PC-9 (cell line): Measurements from ENCODE around the gene TMEM179. TPM values are rescaled to one million over a fixed set of nuclear protein-coding genes. Genes with fewer than 3 reads are reported as not detected.

ENCODE experiments used
- BruUV-seq: library from RNA; stranded (reverse); fragments of 400-500 nt; replicated peaks from 2 replicates; lab custom pipeline; 2021; lab: Mats Ljungman, UMichigan
- CTCF ChIA-PET: fragments of 300-600 bp; sonication (Branson Sonifier 250); formaldehyde crosslinking; loops from one replicate; lab custom pipeline; 2022; ENCODE audit warnings: antibody characterized with exemption; lab: Charles Lee
- POLR2A ChIA-PET: fragments of 300-600 bp; sonication (Branson Sonifier 250); formaldehyde crosslinking; loops from one replicate; lab custom pipeline; 2022; ENCODE audit warnings: antibody characterized with exemption; ENCODE audit not compliant: unreplicated experiment; lab: Charles Lee
- DNase-seq, 2 experiments: peaks; one replicate each; pipeline versions ENCODE4 v3.0.0 to v3.0.0-alpha.2; 2015 to 2022; ENCODE audit warnings: mixed read lengths in 1 of 2
- H2AFZ ChIP-seq: fragments of 200-600 bp; sonication (generic); 2 replicates; pipeline ENCODE4 v1.8.1; 2017; ENCODE audit warnings: antibody characterized with exemption
- H3F3A ChIP-seq: fragments of 200-600 bp; sonication (generic); 2 replicates; pipeline ENCODE4 v1.8.1; 2017; ENCODE audit warnings: antibody characterized with exemption, mild to moderate bottlenecking, low read depth; ENCODE audit not compliant: insufficient read depth
- H3K27ac ChIP-seq: fragments of 200-600 bp; sonication (generic); 2 replicates; pipeline ENCODE4 v1.6.1; 2016; ENCODE audit warnings: mixed run types
- H3K27me3 ChIP-seq: fragments of 200-600 bp; sonication (generic); 2 replicates; pipeline ENCODE4 v1.6.1; 2016; ENCODE audit warnings: low read depth, mixed run types; ENCODE audit not compliant: insufficient read depth
- H3K36me3 ChIP-seq: fragments of 200-600 bp; sonication (generic); 2 replicates; pipeline ENCODE4 v1.6.1; 2016; ENCODE audit warnings: low read depth, mixed run types
- H3K4me1 ChIP-seq: fragments of 200-600 bp; sonication (generic); replicated peaks from 2 replicates; pipeline ENCODE4 v1.6.1; 2016; ENCODE audit warnings: mixed run types; ENCODE audit not compliant: insufficient read depth
- H3K4me2 ChIP-seq: fragments of 200-600 bp; sonication (generic); 2 replicates; pipeline ENCODE4 v1.6.1; 2017; ENCODE audit warnings: mixed run types
- H3K4me3 ChIP-seq: fragments of 200-600 bp; sonication (generic); 2 replicates; pipeline ENCODE4 v1.6.1; 2016; ENCODE audit warnings: mixed run types
- H3K79me2 ChIP-seq: fragments of 200-600 bp; sonication (generic); 2 replicates; pipeline ENCODE4 v1.6.1; 2017; ENCODE audit warnings: low read depth, mixed run types
- H3K9me2 ChIP-seq: fragments of 200-600 bp; sonication (generic); 2 replicates; pipeline ENCODE4 v1.8.1; 2017; ENCODE audit warnings: mild to moderate bottlenecking; ENCODE audit not compliant: insufficient read depth
- H3K9me3 ChIP-seq: fragments of 200-600 bp; sonication (generic); 2 replicates; pipeline ENCODE4 v1.8.1; 2016; ENCODE audit warnings: low read depth; ENCODE audit not compliant: insufficient read depth
- H4K20me1 ChIP-seq: fragments of 200-600 bp; sonication (generic); 2 replicates; pipeline ENCODE4 v1.8.1; 2017; ENCODE audit not compliant: insufficient read depth
- CTCF ChIP-seq: fragments of 200-600 bp; sonication (generic); conservative IDR thresholded peaks from 2 replicates; pipeline ENCODE4 v1.6.1; 2017; ENCODE audit warnings: mixed run types, antibody characterized with exemption, mild to moderate bottlenecking, moderate library complexity
- EZH2 ChIP-seq: fragments of 200-600 bp; sonication (generic); IDR thresholded peaks from 2 replicates; pipeline ENCODE4 v1.8.0; 2017; ENCODE audit warnings: antibody characterized with exemption, low read depth
- intact Hi-C: fragments of 100-400 bp; cut with micrococcal nuclease; formaldehyde crosslinking; loops from one replicate; pipeline ENCODE4 v1.10.0; 2022; ENCODE audit not compliant: unreplicated experiment
- total RNA-seq: library from RNA; stranded (reverse); gene quantifications from 2 replicates; pipeline ENCODE4 v1.2.3, GENCODE V29; 2021

The TMEM179 gene
- total RNA-seq, 1 experiment from 2014 or later: not detected

- Histone ChIP-seq H3K4me3 (no peak overlapping the region), H2AFZ (no peak overlapping the region), H3K4me2 (no peak overlapping the region), H3F3A (no peaks in the 10 kb centered on the region), H3K27me3 (peaks cover 90% of the 10 kb centered on the region), H3K9me3 (no peaks in the 10 kb centered on the region), H3K27ac (no peak overlapping the region), H4K20me1 (no peaks in the 10 kb centered on the region), H3K36me3 (no peaks in the 10 kb centered on the region), H3K4me1 (no peaks in the 10 kb centered on the region), H3K79me2 (no peaks in the 10 kb centered on the region), H3K9me2 (no peaks in the 10 kb centered on the region)
- no peak for DNase-seq
- ChIA-PET CTCF (no interaction called here), POLR2A (no interaction called here)
- no peak for TF ChIP-seq CTCF
- no peak for TF ChIP-seq EZH2
- intact Hi-C loops: no loop called here
- no TSS peak for BruUV-seq
Observed at GRCh38 chr14:104544362-104544961, 60.1 kb downstream of the TMEM179 start.

DNA sequence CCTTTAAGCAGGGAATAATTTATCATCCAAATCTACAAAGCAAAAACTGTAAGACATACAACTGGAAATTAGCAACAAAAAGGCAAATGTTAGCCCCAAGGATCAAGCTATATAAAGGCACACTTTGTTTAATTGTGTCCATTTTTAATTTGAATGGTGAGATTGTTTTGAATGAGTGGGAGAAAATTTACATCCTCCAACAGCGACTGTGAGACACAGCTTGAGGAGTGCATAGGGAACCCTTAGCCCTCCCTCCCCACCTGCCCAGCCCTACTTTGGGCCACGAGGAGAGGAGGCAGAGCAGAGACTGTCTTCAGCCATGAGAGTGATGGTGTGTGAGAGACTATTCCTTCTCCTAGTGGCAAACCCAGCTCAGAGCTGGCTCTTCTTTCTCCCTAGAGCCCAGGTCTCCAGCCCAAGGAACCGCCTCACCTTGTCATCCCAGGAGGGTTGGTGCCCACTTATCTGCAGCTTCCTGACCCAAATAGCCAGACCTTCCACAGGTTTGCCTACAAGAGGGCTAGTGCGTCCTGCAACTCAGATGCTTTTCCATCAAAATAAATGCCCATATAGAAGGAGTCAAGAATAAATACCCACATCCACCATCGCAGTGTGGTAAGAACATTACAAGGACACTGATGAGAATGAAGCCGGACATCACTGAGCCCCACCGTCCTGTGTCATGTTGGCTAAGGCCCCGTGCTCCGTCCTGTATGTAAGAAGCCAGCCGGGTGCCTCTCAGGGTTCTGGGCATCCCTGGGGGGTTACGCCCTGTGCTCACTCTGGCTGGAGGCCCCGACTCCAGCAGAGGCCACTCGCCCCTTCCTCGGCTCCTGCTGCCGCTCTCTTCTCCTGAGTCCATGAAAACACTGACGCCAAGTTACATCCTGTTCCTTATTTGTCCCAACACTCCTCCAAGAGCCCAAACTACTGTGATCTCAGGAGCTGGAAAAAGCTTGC, 61.4 kb downstream of the TMEM179 start:
- BruUV-seq: no TSS peak
- Histone ChIP-seq H3K27ac (no peak overlapping the region), H3K36me3 (no peaks in the 10 kb centered on the region), H4K20me1 (no peaks in the 10 kb centered on the region), H3K4me1 (no peaks in the 10 kb centered on the region), H3K27me3 (peaks cover 88% of the 10 kb centered on the region), H3K9me3 (no peaks in the 10 kb centered on the region), H2AFZ (no peak overlapping the region), H3K9me2 (no peaks in the 10 kb centered on the region), H3K4me2 (no peak overlapping the region), H3K79me2 (no peaks in the 10 kb centered on the region), H3F3A (no peaks in the 10 kb centered on the region), H3K4me3 (no peak overlapping the region)
- no peak for TF ChIP-seq CTCF
- TF ChIP-seq EZH2: no peak
- intact Hi-C loops: no loop called here
- DNase-seq: no peak
- ChIA-PET CTCF (no interaction called here), POLR2A (no interaction called here)

DNA sequence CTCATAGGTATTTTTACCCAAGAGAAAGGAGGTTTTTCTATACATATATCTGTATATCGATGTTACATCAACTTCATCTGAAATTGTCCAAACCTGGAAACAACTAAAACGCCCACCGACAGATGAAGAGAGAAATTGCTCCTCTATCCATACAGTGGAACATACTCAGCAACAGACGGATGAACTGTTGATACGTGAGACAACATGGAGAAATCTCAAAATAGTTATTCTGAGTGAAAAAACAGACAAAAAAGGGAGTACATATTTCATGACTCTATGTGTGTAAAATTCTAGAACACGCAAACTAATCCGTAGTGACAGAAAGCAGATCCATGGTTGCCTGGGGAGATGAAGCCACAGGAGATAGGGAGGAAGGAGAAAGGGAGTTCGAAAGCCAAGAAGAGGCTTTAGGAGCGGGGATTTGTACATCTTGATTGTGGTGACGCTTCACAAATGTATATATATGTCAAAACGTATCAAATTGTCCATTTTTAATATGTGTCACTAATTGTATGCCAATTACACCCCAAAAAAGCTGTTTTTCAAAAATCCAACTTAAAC, 62.6 kb downstream of the TMEM179 start:
- Histone ChIP-seq H3K27me3 (peaks cover 89% of the 10 kb centered on the region), H3K79me2 (no peaks in the 10 kb centered on the region), H3F3A (no peaks in the 10 kb centered on the region), H3K4me3 (no peak overlapping the region), H3K4me1 (no peaks in the 10 kb centered on the region), H4K20me1 (no peaks in the 10 kb centered on the region), H3K9me3 (no peaks in the 10 kb centered on the region), H3K36me3 (no peaks in the 10 kb centered on the region), H3K4me2 (no peak overlapping the region), H3K9me2 (no peaks in the 10 kb centered on the region), H2AFZ (no peak overlapping the region), H3K27ac (no peak overlapping the region)
- ChIA-PET CTCF (no interaction called here), POLR2A (no interaction called here)
- DNase-seq: no peak
- BruUV-seq: no TSS peak
- TF ChIP-seq CTCF (no peak), EZH2 (no peak)
- intact Hi-C loops: no loop called here

Other genes starting within 250 kb of the TMEM179 start
- gene C14orf180, start 25.0 kb downstream of the TMEM179 start, total RNA-seq: not detected in 2 replicates
- gene INF2, start 84.8 kb upstream of the TMEM179 start, total RNA-seq: 107 and 113 TPM in 2 replicates
- 5.8 and 11.5 TPM in 2 replicates for gene ADSS1, start 119.5 kb upstream of the TMEM179 start, total RNA-seq
- gene SIVA1, start 148.4 kb upstream of the TMEM179 start, total RNA-seq: 85.8 and 116 TPM in 2 replicates
- gene AKT1, start 191.0 kb upstream of the TMEM179 start, total RNA-seq: 107 and 144 TPM in 2 replicates
- gene ZBTB42, start 196.3 kb upstream of the TMEM179 start, total RNA-seq: 4.2 and 6.1 TPM in 2 replicates